ENCODE measurements around the gene CEP95.

Gene CEP95

GRCh38 chr17:64496348-64496785 lies 10.4 kb upstream of the CEP95 start:
- no peak for DNase-seq

- peak; percentile 93 for DNase-seq
These were observed 9.8 kb upstream of the CEP95 start, which contains the start of gene POLG2 for GRCh38 chr17:64496786-64497564. TSS of gene POLG2 (minus strand) at chr17:64497054. CDS start at chr17:64496968, 86 bp downstream.

GRCh38 chr17:64497565-64498035 lies 9.2 kb upstream of the CEP95 start:
- no peak for DNase-seq

- no peak for DNase-seq
These were observed 8.2 kb upstream of the CEP95 start for GRCh38 chr17:64498308-64499203.

GRCh38 chr17:64499805-64500486 lies 6.8 kb upstream of the CEP95 start:
- DNase-seq = no peak

GRCh38 chr17:64500487-64500859 lies 6.3 kb upstream of the CEP95 start:
- no peak for DNase-seq

GRCh38 chr17:64500862-64501765 lies 5.7 kb upstream of the CEP95 start:
- DNase-seq = no peak

- no peak for DNase-seq
These were observed 4.8 kb upstream of the CEP95 start for GRCh38 chr17:64502021-64502420.

- no peak for DNase-seq
These were observed 4.0 kb upstream of the CEP95 start for GRCh38 chr17:64502809-64503208.

- DNase-seq = no peak
These were observed 3.4 kb upstream of the CEP95 start for GRCh38 chr17:64503341-64503740.

GRCh38 chr17:64503821-64504768 lies 2.7 kb upstream of the CEP95 start:
- no peak for DNase-seq

GRCh38 chr17:64504769-64505339 lies 1.9 kb upstream of the CEP95 start:
- DNase-seq = no peak

GRCh38 chr17:64505340-64506200 lies 1.2 kb upstream of the CEP95 start:
- peak; percentile 50 for DNase-seq

- DNase-seq = peak; percentile 95
These were observed 589 bp upstream of the CEP95 start, which contains the start of gene DDX5 for GRCh38 chr17:64506201-64506575. TSS of gene DDX5 (minus strand) at chr17:64506289. CDS start at chr17:64506119, 170 bp downstream.

GRCh38 chr17:64507413-64507782 lies 621 bp downstream of the CEP95 start:
- DNase-seq = peak; percentile 16

- no peak for DNase-seq
These were observed 1.9 kb downstream of the CEP95 start for GRCh38 chr17:64508683-64509082.

- no peak for DNase-seq
These were observed 2.4 kb downstream of the CEP95 start for GRCh38 chr17:64509179-64509578.

- DNase-seq = no peak
These were observed 8.6 kb downstream of the CEP95 start for GRCh38 chr17:64515419-64515818.

GRCh38 chr17:64515829-64516228 lies 9.1 kb downstream of the CEP95 start:
- DNase-seq = no peak
